ENCODE measurements around the gene ISCU. TPM values are rescaled to one million over a fixed set of nuclear protein-coding genes. Genes with fewer than 3 reads are reported as not detected.

The ISCU gene
- total and polyA plus RNA-seq, 4 donors = 86.2 to 132 (median 94.3) TPM

GRCh38 chr12:108591267-108591980 is 29.0 kb downstream of the ISCU start:
- TF ChIP-seq CTCF (IDR thresholded peaks at IDR 0.05; ENCODE audit: control extremely low read depth, extremely low read depth) = no peak
- H3K27me3 ChIP-seq (ENCODE audit: control insufficient read depth in 3 of 3, insufficient read depth in 3 of 3, low read length in 2 of 3) = no peaks in the 10 kb centered on the region
- no peak overlapping the region for H3K9ac ChIP-seq (ENCODE audit: insufficient read depth in 1 of 2, low read length in 2 of 2)
- DNase-seq (no peak), ATAC-seq (ENCODE audit: insufficient read depth, low FRiP score) (no peak)
- 87 to 92% methylated on average over 21 to 22 of the region's 22 CpGs for whole genome bisulfite sequencing, 2 donors
- H3K4me3 ChIP-seq = no peak overlapping the region
- no peaks in the 10 kb centered on the region for H3K9me3 ChIP-seq (ENCODE audit: control insufficient read depth in 4 of 4, insufficient read depth in 3 of 4, low read length in 3 of 4)
- peaks cover 0 to 7% (median 0%) of the 10 kb centered on the region in 4 donors for H3K36me3 ChIP-seq (ENCODE audit: control insufficient read depth in 4 of 4, insufficient read depth in 4 of 4, low read length in 4 of 4)
- peaks cover 0 to 33% (median 9%) of the 10 kb centered on the region in 5 donors for H3K4me1 ChIP-seq (ENCODE audit: control insufficient read depth in 5 of 5, insufficient read depth in 5 of 5, low read length in 5 of 5)
- H3K27ac ChIP-seq (ENCODE audit: low read depth in 1 of 2, low read length in 1 of 2) = no peak overlapping the region

DNA sequence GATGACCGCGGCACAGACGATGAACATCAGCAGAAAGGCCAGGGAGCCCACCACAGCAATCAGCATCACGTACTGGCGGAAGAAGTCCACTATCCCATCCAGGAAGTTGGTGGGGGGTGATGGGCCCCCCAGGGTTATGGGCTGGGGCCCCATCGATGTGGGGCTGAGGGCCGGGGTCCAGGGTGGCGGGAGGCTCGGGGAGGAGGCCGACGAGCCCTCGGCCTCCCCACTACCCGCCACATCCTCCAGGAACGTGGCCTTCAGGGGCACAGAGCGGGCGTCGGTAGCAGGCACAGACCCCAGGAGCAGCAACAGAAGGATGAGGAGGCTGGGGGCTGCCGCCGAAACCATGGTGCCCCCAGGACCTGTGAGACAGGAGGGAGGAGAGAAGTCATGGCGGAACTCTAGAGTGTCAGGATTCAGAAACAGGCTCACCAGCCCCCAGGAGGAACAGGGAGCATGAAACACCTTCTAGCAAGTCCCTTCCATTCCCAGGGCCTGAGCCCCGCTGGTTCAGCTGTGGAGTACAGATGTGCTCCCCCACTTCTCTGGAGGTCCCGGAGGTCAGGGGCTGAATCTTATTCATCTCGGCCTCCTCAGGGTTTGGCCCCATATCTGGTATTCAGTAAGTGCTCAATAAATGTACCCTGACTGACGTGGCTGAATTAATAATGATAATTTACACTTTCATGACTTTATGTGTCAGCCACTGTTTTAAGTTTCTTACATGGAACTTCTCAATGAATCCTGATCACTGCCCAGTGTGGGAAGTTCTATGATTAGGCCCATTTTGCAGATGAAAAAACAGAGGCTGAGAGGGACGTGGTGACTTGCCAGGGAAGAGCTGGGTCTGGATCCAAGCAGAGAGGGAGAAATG is 29.9 kb downstream of the ISCU start:
- 94 to 97% methylated on average over 23 to 25 of the region's 25 CpGs for WGBS, 2 donors
- DNase-seq (no peak), ATAC-seq (ENCODE audit: insufficient read depth, low FRiP score) (no peak)
- Histone ChIP-seq H3K9ac (ENCODE audit: insufficient read depth in 1 of 2, low read length in 2 of 2) (no peak overlapping the region), H3K27ac (ENCODE audit: low read depth in 1 of 2, low read length in 1 of 2) (no peak overlapping the region), H3K4me1 (ENCODE audit: control insufficient read depth in 5 of 5, insufficient read depth in 5 of 5, low read length in 5 of 5) (peaks cover 0 to 39% (median 10%) of the 10 kb centered on the region in 5 donors), H3K27me3 (ENCODE audit: control insufficient read depth in 3 of 3, insufficient read depth in 3 of 3, low read length in 2 of 3) (no peaks in the 10 kb centered on the region), H3K4me3 (no peak overlapping the region), H3K9me3 (ENCODE audit: control insufficient read depth in 4 of 4, insufficient read depth in 3 of 4, low read length in 3 of 4) (no peaks in the 10 kb centered on the region), H3K36me3 (ENCODE audit: control insufficient read depth in 4 of 4, insufficient read depth in 4 of 4, low read length in 4 of 4) (peaks cover 0 to 7% (median 0%) of the 10 kb centered on the region in 4 donors)
- no peak for TF ChIP-seq CTCF (IDR thresholded peaks at IDR 0.05; ENCODE audit: control extremely low read depth, extremely low read depth)

DNA sequence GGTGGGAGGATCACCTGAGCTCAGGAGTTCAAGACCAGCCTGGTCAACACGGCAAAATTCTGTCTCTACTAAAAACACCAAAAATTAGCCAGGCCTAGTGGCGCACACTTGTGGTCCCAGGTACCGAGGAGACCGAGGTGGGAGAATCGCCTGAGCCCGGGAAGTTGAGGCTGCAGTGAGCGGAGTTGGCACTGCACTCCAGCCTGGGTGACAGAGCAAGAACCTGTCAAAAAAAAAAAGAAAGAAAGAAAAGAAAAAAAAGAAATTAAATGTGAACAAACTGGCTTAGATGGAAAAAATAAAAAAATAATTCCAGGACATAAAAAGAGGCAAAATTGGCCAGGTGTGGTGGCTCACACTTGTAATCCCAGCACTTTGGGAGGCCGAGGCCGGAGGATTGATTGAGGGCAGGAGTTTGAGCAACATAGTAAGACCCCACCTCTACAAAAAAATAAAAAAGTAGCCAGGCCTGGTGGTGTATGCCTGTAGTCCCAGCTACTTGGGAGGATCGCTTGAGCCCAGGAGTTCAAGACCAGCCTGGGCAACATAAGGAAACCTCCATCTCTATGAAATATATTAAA is 32.0 kb downstream of the ISCU start:
- H3K27me3 ChIP-seq (ENCODE audit: control insufficient read depth in 3 of 3, insufficient read depth in 3 of 3, low read length in 2 of 3) = no peaks in the 10 kb centered on the region
- 97% methylated on average over 10 of the region's 10 CpGs for WGBS, 2 donors
- no peak for TF ChIP-seq CTCF (IDR thresholded peaks at IDR 0.05; ENCODE audit: control extremely low read depth, extremely low read depth)
- DNase-seq (no peak), ATAC-seq (ENCODE audit: insufficient read depth, low FRiP score) (no peak)
- peaks cover 0 to 26% (median 10%) of the 10 kb centered on the region in 5 donors for H3K4me1 ChIP-seq (ENCODE audit: control insufficient read depth in 5 of 5, insufficient read depth in 5 of 5, low read length in 5 of 5)
- peaks cover 0 to 7% (median 0%) of the 10 kb centered on the region in 4 donors for H3K36me3 ChIP-seq (ENCODE audit: control insufficient read depth in 4 of 4, insufficient read depth in 4 of 4, low read length in 4 of 4)
- no peaks in the 10 kb centered on the region for H3K9me3 ChIP-seq (ENCODE audit: control insufficient read depth in 4 of 4, insufficient read depth in 3 of 4, low read length in 3 of 4)
- no peak overlapping the region for H3K27ac ChIP-seq (ENCODE audit: low read depth in 1 of 2, low read length in 1 of 2)
- no peak overlapping the region for H3K9ac ChIP-seq (ENCODE audit: insufficient read depth in 1 of 2, low read length in 2 of 2)
- H3K4me3 ChIP-seq = no peak overlapping the region

All from lung (tissue), 12 donors.